ENCODE data around the gene TNIP1.

TNIP1 gene

GRCh38 chr5:151080613-151081430 lies at the start of gene TNIP1:
Gene TNIP1, minus strand, starts transcription at chr5:151081034. Its CDS starts 15,939 bp downstream, at chr5:151065095.
- peak within 1 kb of the TSS; percentile 95 for H3K27ac ChIP-seq
- DNase-seq (ENCODE audit: low read depth, low spot score) = peak; percentile 62

GRCh38 chr5:151130235-151130921 lies 49.5 kb upstream of the TNIP1 start:
- H3K27ac ChIP-seq = no peak overlapping the region
- DNase-seq (ENCODE audit: low read depth, low spot score) = no peak

- no peak for DNase-seq (ENCODE audit: low read depth, low spot score)
- no peak overlapping the region for H3K27ac ChIP-seq
Measured at GRCh38 chr5:151128817-151129216, 48.0 kb upstream of the TNIP1 start.

DNA sequence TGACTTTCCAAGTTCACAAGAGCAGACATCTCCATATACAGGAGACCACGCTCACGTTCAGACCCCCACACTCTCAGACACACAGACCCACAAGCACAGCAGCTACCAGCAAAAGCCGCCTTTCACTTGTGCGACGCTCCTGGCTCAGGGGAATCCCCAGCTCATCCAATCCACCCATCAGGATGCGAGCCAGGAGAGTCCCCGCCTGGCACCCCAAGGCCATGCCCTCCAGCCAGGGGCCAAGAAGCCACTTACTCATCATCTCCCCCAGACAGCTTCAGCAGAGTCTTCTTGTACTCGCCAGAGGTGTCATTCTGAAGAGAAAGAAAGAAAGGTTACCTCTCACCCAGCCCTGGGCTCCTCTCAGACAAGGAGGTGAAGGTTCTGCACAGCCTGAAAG lies 47.1 kb upstream of the TNIP1 start:
- DNase-seq (ENCODE audit: low read depth, low spot score) = no peak
- H3K27ac ChIP-seq = no peak overlapping the region

- DNase-seq (ENCODE audit: low read depth, low spot score) = no peak
Measured at GRCh38 chr5:151126199-151126645, 45.4 kb upstream of the TNIP1 start.

DNA sequence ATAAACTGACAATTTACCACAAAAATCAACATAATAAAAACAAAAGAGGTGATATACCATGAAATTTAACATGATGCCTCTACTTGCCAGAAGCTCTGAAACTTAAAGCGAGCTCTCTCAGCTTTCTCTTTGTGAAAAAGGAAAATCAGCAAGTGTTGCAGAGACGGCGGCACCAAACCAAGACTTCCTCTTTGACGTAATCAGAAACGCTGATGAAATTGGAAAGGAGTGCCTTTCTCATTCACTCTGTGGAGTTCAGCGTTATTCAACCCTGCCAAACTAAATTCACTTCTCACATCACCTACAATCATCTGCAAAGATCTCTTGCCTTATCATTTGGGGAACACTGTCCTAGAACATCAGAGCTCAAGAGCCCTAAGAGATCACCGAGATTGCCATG lies 44.6 kb upstream of the TNIP1 start:
- no peak overlapping the region for H3K27ac ChIP-seq
- no peak for DNase-seq (ENCODE audit: low read depth, low spot score)

More at GRCh38 chr5:151126199-151126645, 45.4 kb upstream of the TNIP1 start:
- H3K27ac ChIP-seq = no peak overlapping the region

GRCh38 chr5:151123897-151124751 lies 43.3 kb upstream of the TNIP1 start:
- DNase-seq (ENCODE audit: low read depth, low spot score) = no peak
- H3K27ac ChIP-seq = no peak overlapping the region

- no peak for DNase-seq (ENCODE audit: low read depth, low spot score)
- H3K27ac ChIP-seq = no peak overlapping the region
Measured at GRCh38 chr5:151122828-151123227, 42.0 kb upstream of the TNIP1 start.

- no peak for DNase-seq (ENCODE audit: low read depth, low spot score)
- H3K27ac ChIP-seq = no peak overlapping the region
Measured at GRCh38 chr5:151121665-151122064, 40.8 kb upstream of the TNIP1 start.

- DNase-seq (ENCODE audit: low read depth, low spot score) = no peak
- no peak overlapping the region for H3K27ac ChIP-seq
Measured at GRCh38 chr5:151121095-151121494, 40.3 kb upstream of the TNIP1 start.

- no peak overlapping the region for H3K27ac ChIP-seq
- DNase-seq (ENCODE audit: low read depth, low spot score) = no peak
Measured at GRCh38 chr5:151118913-151119575, 38.2 kb upstream of the TNIP1 start.

DNA sequence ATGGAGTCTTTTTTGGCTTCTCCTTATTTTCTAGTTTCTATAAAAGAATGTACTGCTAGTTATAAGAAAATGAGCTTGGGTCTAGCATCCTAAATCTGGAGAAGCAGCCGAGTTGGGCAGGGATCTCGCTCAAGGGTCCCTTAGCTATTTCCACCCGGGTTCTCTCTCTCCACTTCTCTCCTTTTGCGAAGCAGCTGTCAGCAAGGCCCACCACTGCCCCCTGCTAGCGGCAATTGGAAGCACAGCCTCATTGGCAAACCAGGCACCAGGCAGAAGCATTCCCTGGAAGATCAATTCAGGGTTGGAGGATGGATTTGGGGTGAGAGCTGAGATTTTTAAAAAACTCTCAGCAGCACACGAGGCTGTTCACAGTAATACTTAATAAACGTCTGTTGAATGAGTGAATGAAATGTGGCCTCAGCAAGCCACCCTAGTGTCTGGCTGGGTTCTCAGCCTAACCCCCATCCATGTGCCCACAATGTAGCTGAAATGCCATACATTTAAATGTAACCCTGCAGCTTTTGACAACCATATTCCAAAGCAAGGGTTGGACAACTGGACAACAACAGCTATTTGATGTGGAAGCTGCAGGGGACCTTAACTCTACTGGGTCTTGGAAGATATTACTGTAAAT lies 34.6 kb upstream of the TNIP1 start:
- no peak overlapping the region for H3K27ac ChIP-seq
- DNase-seq (ENCODE audit: low read depth, low spot score) = no peak

GRCh38 chr5:151113651-151114050 lies 32.8 kb upstream of the TNIP1 start:
- no peak overlapping the region for H3K27ac ChIP-seq
- no peak for DNase-seq (ENCODE audit: low read depth, low spot score)

DNA sequence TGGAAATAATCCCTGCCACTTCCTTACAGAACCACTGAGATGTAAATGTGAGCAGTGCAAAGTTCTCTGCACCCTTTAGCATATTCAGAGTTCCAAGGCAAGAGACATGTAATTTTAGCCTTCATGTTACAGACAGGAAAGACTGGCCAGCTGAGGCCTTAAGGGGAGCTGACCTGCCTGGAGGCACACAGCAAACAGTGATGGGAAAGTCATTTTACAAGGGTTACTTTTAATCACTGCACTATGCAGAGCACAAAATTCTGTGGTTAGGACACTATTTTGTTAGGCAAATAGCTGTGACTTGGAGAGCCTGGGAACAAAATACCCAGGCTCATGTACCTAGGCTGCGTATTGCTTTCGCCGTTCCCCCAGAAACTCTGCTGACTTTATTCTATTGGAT lies 30.2 kb upstream of the TNIP1 start:
- H3K27ac ChIP-seq = no peak overlapping the region
- no peak for DNase-seq (ENCODE audit: low read depth, low spot score)

- no peak for DNase-seq (ENCODE audit: low read depth, low spot score)
- H3K27ac ChIP-seq = no peak overlapping the region
Measured at GRCh38 chr5:151110122-151110681, 29.4 kb upstream of the TNIP1 start.

GRCh38 chr5:151108566-151108965 lies 27.7 kb upstream of the TNIP1 start:
- H3K27ac ChIP-seq = no peak overlapping the region
- DNase-seq (ENCODE audit: low read depth, low spot score) = no peak

DNA sequence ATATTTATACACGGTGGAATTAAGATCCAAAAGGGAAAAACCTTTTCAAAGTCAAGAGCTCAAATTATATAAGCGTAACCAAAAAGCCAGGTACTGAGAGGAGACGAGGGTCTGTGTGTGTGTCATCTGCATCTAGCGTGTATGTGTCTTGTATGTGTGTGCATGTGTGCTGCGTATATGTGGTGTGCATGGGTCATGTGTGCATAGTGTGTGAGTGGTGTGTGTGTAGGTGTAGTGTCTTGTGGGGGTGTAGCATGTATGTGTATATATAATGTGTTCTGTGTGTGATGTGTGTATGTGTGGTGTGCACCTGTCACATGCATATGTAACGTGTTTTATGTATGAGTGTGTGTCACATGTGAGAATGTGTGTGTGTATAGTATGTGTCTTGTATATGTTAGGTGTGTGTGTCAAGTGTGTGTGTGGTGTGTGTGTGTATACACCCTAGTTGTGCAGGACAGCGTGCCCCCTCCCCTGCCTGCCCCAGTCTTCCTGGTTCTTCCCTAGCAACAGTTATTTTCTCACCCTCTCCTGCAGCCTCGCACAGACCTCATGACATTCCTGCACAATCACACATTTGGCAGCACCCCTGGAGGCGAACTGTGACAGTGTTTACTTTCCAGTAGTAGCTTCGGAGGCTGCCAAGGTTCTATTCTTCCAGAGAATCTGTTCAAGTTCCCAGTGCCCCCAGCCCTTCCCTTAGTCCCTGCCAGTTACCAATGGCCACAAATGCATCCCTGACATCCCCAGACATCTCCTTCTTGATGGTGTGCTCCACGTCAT lies 27.1 kb upstream of the TNIP1 start:
- no peak overlapping the region for H3K27ac ChIP-seq

GRCh38 chr5:151107084-151107483 lies 26.2 kb upstream of the TNIP1 start:
- no peak for DNase-seq (ENCODE audit: low read depth, low spot score)
- no peak overlapping the region for H3K27ac ChIP-seq

More for the DNA sequence above, 27.1 kb upstream of the TNIP1 start:
- DNase-seq (ENCODE audit: low read depth, low spot score) = no peak

GRCh38 chr5:151106509-151106908 lies 25.7 kb upstream of the TNIP1 start:
- DNase-seq (ENCODE audit: low read depth, low spot score) = no peak
- H3K27ac ChIP-seq = no peak overlapping the region

Data from epithelial cell of prostate (primary cell).